Endometrial microvascular endothelial cells (primary cell): ENCODE measurements around the gene FFAR2. TPM values are rescaled to one million over a fixed set of nuclear protein-coding genes. Genes with fewer than 3 reads are reported as not detected.
"Not testable (repeated sequence)": the region's sequence is repeated elsewhere in the genome, so short reads cannot be mapped to it uniquely, and the experiment has no call there.

ENCODE experiments used
- in situ Hi-C: cut with HindIII; loops from 2 replicates; pipeline ENCODE4 v1.10.0; 2017; ENCODE audit warnings: low sequenced_read_pairs, low pct_unique_long_range_greater_than_20kb; ENCODE audit errors: inconsistent ontology term
- total RNA-seq: library from RNA; depleted of rRNA; stranded (reverse); fragments of >200 nt; gene quantifications from one replicate; pipeline ENCODE4 v1.2.3, GENCODE V29; 2015; ENCODE audit errors: inconsistent ontology term

FFAR2 gene
- total RNA-seq, 1 donor from 2014 or later, result not detected

- in situ Hi-C loops, result no loop called here
These were observed 28.3 kb upstream of the FFAR2 start for GRCh38 chr19:35419805-35420204.

DNA sequence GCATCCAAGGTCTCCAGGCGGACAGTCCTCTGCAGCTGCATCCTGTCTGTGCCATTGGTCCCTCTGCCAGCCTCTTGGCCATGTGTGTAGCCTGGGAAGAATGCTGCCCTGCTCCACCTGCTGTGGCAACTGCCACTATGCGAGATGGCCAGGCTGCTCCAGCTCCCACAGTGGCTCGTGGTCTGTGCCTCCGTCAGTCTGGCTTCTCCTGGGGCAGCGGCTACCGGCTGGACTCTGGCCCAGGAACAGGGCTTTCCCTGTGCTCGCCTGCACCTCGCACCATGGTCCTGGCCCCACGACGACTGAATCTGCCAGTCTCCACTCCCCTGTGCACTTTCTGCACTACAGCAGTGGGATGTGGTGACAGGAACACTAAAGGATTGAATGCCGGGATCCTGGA, 26.7 kb upstream of the FFAR2 start:
- in situ Hi-C loops, result no loop called here

GRCh38 chr19:35423406-35423805, 24.7 kb upstream of the FFAR2 start:
- in situ Hi-C loops, result not testable (repeated sequence)

- in situ Hi-C loops, result no loop called here
These were observed 22.4 kb upstream of the FFAR2 start for GRCh38 chr19:35425682-35426081.

- in situ Hi-C loops, result no loop called here
These were observed 20.9 kb upstream of the FFAR2 start for GRCh38 chr19:35427187-35427586.

DNA sequence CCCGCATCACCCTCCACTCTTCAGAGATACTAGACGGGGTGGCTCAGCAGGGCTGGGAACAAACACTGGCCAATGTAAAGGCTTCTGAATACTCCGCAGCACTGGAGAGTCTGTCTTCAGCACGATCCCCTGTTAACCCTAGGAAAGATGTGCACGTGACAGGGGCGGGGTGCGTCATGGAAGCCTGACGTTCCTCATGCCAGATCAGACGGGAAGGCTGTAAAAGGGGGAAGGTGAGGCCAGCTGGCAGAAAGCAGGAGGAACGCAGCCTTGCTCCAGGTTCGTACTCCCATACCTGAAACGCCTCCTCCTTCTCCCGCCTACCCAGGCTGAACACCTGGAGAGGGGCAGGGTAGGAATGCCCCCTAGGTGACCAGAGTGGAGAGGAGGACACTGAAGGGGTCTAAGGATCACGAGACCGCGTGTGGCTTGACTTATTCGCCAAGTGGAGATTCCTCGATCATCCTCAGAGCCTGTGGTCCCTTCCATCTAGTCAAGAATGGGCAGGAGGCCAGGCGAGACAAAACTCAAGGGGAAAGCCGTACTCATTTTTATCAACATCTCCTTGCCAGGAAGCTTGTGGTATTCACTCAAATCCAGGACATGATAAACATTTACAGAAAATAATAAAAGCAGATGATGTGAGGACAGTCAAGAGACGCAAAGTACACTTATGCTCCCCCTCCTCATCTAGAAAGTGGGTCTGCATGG, 18.2 kb upstream of the FFAR2 start:
- in situ Hi-C loops, result no loop called here

DNA sequence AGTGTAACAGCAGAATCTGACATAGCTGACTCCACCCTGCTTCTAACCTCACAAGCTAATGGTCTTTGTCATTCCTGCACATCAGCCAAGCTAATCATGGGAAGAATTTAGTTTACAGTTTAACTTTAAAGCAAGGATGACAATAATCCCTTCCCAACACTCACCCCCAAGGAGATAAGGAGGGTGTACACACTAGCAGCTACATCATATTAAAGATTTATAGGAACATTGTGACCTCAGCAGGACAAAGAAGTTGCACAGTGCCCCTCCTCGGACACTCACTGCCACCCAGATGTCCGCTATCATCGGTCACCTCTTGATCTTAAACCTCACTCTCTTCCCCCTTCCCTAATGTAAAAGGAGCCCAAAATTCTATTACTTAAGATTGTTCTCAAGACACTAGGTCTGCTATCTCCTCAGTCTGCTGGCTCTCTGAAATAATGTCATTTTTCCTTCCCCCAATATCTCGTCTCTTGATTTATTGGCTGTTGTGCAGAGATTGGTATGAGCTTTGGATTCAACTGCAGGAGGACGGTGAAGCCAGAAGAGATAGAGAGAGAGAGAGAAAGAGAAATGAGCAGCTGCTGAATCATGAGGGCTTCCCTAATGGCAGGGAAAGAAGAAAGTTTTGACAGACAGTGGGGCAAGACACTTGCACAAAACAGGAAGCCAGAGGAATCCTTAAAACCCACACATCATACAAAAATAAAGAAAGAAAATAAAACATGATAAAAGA, 17.5 kb upstream of the FFAR2 start:
- in situ Hi-C loops, result no loop called here

DNA sequence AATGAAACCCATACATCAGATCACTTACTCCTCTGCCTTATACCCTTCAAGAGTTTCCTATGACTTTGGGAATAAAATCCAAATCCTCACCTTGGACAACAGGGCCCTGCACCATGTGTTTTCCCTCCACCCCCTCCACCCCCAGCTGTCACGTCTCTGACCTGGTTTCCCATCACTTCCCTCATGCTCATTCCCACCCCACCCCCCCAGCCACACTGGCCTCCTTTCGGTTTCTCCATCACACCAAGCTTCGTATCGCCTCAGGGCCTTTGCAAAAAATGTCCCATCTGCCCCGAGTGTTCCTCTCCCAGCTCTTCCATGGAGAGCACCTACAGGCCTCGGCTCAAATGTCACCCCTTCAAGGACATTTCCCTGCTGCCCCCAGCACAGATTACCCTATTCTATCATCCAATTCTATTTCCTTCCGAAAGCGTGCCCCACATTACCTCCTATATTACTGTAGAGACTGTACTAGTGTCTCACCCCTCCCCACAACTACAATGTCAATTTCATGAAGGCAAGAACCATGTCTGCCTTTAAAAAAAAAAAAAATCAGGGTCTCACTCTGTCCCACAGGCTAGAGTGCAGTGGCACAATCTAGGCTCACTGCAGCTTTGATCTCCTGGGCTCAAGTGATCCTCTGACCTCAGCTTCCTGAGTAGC, 16.8 kb upstream of the FFAR2 start:
- in situ Hi-C loops, result no loop called here

- in situ Hi-C loops, result no loop called here
These were observed 15.1 kb upstream of the FFAR2 start for GRCh38 chr19:35432911-35433310.

GRCh38 chr19:35433448-35433847, 14.6 kb upstream of the FFAR2 start:
- in situ Hi-C loops, result no loop called here

- in situ Hi-C loops, result no loop called here
These were observed 12.2 kb upstream of the FFAR2 start for GRCh38 chr19:35435896-35436295.

DNA sequence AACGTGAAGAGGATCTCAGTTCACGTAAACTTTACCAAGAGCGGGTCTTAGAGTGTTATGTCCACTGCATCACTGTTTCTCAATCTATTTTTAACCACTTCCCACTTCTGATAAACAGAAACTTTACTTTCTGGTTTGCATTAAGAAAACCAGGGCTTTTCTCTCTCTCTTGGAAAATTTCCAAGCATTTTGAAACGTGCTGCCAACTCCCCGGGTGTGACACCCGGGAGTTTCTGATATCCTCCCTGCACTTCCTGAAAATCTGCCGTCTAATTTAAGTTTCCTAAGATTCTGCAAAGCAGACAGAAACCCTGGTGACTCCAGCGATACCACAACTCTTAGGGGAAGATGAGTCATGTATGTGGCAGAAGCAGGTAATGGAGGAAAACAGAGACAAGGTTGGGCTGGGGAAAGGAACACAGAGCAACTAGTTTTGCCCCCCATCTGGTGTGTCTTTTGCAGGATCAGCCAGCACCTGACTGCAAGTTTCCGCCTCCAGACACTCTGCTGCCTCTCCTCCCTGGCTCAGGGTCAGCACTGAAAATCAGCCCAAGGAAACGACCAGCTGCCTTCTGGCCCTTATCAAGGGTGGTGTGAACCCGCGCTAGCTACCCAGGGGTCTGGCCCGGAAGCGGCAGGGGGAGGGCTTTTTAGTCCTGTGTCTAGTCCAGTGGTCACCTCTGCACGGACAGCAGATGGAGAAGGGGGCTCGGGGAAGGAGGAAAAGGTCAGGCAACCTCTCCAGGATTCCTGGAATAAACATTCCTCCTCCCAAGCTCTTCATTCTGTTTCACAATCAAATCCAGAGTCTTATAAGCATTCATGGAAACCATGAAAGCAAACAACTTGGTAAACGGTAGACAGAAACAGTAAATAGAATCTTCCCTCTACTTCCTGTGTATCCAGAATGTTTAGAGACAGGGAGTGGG, 11.3 kb upstream of the FFAR2 start:
- in situ Hi-C loops, result no loop called here

DNA sequence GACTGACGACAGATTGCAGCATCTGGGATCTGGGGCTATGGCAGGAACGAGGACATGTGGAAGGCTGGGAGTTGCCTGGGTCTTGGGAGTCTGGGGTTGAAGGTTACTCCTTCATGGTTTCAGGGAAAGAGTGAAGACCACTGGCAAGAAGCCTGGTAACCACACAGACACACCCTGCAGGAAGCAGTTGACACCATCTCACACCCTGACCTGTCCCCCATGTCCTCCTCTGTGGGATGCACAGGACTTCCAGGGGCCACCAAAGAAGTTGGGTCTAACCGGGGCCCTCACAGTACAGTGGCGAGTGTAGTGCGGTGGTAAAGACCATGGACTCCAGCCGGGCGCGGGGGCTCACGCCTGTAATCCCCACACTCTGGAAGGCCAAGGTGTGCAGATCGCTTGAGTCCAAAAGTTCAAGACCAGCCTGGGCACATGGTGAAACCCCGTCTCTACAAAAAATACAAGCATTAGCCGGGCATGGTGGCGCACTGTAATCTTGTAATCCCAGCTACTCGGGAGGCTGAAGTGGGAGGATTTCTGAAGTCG, 10.6 kb upstream of the FFAR2 start:
- in situ Hi-C loops, result no loop called here

DNA sequence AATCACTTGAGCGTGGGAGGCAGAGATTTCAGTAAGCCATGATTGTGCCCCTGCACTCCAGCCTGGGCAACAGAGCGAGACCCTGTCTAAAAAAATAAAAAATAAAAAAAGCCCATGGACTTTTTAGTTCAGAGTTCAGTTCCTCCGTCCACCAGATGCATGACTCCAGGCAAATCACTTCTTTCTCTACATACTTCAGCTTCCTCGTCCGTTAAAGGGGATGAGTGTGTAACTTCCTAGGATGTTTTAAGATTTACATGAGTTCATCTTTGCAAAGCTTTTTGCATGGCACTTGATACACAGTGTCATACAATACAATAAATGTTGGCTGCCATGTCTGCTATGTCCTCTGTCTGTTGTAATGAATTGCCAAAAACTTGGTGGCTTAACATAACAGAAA, 10.0 kb upstream of the FFAR2 start:
- in situ Hi-C loops, result no loop called here

DNA sequence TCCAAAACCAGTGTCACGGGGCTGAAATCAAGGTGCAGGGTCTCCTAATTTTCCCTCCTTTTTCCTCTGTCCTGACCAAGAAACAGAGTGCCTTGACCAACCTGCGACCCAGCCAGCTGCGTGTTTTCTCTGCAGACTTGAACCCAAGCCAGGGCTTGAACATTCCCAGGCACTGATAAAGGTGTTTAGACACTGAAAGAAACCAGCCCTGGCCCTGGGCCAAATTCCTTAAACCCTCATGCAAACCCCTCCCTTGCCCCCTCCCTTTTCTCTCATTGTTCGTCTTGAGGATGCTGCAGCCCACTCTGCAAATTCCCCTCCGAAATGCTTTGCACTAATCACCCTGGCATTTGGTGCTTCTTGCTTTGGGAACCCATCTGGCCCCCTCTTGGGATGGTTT, 9.5 kb upstream of the FFAR2 start:
- in situ Hi-C loops, result no loop called here

- in situ Hi-C loops, result no loop called here
These were observed 8.1 kb upstream of the FFAR2 start for GRCh38 chr19:35439921-35440320.

- in situ Hi-C loops, result no loop called here
These were observed 6.0 kb upstream of the FFAR2 start for GRCh38 chr19:35442091-35442490.

DNA sequence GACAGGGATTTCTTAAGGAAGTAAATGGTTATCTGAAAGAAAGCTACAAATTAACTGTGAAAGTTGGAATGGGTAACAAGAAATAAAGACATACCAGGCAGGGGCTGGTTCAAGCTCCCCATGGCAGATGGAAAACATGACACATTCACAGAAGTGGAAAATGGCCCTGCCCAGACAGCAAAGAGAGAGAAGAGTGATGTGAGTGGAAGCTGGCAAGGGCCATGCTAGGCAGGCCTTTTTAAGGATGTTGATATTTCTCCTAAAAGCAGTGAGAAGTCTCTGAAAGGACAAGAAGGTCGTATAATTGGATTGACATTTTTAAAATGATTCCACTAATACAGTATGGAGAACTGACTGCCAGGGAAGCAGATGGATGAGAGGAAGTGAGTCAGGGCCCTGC, 3.3 kb upstream of the FFAR2 start:
- in situ Hi-C loops, result no loop called here
